OCI-M1 (cell line): ENCODE measurements around the gene A1BG.

ENCODE experiments used
- DNase-seq: peaks from one replicate; lab custom pipeline; 2025; lab: John Stamatoyannopoulos, UW

The A1BG gene

GRCh38 chr19:58361900-58362271 is 8.6 kb upstream of the A1BG start:
- no peak for DNase-seq

DNA sequence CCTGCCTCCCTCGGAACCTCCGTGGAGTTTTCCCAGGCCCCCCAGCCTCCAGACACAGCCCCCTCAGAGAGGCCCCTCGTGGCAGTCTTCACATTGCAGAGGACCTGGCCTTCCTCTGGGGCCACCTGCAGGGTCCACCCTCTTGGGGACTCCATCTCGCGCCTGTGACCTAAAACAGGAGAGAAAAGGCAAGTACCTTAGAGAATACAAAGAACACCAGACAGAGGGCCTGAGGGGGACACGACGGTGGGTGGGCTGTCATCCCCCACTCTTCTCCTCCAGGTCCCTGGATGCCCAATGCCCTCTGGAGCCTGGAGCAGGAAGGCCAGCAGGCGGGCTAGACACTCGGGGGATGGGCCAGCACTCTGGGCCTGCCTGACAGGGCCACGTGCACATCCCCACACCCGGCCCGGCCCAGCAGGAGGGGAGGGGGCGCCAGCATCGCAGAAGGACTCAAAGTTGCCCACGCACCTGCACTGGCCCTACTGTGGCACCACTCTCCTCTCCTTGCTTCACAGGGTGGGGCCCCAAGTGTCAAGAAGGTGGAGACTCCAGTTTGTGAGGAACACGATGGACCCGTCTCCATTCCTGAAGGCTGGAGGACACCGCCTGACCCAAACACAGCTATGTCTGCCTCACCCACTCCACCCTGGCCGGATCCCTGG is 4.3 kb upstream of the A1BG start:
- no peak for DNase-seq

- no peak for DNase-seq
These were observed 3.6 kb upstream of the A1BG start for GRCh38 chr19:58356766-58357480.

DNA sequence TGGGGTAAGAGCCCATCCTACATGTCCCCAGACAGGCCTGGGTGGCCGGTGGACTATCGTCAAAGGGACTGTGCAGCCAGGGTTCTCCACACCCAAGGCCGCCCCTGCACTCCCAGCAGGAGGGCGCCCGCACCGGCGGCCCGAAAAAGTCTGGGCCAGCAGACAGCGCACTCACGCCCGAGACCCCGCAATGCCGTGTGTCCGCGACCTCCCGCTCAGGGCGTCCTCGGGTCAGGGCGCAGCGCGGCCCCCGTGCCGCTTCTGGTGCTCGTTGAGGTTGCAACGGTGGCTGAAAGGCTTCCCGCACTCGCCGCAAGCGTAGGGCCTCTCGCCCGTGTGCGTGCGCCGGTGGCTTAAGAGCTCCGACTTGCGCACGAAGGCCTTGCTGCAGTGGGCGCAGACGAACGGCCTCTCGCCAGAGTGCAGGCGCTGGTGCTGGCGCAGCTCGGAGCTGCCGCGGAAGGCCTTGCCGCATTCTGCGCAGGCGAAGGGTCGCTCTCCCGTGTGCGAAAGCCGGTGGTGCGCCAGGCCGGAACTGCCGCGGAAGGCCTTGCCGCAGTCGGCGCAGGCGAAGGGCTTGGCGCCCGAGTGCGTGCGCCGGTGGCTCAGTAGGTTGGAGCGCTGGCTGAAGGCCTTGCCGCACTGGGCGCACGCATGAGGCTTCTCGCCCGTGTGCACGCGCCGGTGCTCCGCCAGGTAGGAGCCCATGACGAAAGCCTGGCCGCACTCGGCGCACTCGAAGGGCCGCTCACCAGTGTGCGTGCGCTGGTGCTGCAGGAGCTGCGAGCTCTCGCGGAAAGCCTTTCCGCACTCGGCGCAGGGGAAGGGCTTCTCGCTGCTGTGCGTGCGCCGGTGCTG is 2.8 kb upstream of the A1BG start:
- no peak for DNase-seq

GRCh38 chr19:58355215-58355796 is 2.0 kb upstream of the A1BG start:
- no peak for DNase-seq

- DNase-seq = no peak
These were observed 1.3 kb upstream of the A1BG start for GRCh38 chr19:58354478-58355030.

DNA sequence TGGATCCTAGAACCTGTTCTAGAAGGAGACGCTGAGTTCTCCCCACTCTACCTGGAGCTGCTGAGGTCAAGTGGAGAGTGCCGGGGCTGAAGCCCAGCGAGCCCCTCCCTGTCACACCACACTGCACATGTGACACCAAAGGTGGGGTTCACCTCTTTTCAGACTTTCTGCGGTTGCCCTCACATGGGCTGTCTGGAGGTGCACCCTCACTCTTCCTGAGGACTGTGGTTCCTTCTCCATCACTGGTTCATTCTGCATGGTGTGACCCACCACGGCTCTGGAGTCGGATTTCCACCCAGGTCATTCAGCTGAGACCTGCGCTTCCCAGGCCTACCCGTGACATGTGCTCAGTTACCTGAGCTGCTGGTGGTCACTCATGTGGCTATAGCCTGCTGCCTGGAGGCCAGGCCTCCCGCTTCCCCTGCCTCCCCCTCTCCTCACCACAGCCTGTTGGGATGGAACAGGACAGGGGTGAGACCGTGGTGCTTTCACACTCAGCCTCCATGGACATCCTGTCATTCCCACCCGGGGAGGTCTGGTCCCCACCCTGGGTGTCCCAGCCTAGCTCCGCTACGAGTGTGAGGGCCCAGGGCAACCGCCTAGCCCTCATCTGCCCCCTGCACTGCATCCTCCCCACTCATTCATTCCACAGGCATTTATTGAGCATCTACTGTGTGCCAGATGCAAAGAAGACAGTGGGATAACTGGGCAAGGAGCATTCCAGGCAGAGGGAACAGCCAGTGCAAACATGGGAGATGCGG is 605 bp upstream of the A1BG start:
- no peak for DNase-seq

- no peak for DNase-seq
These were observed 1.1 kb downstream of the A1BG start for GRCh38 chr19:58351990-58352755.

GRCh38 chr19:58351558-58351878 is 1.8 kb downstream of the A1BG start:
- no peak for DNase-seq

GRCh38 chr19:58350871-58351557 is 2.3 kb downstream of the A1BG start:
- no peak for DNase-seq

GRCh38 chr19:58350001-58350861 is 3.1 kb downstream of the A1BG start:
- DNase-seq = no peak

DNA sequence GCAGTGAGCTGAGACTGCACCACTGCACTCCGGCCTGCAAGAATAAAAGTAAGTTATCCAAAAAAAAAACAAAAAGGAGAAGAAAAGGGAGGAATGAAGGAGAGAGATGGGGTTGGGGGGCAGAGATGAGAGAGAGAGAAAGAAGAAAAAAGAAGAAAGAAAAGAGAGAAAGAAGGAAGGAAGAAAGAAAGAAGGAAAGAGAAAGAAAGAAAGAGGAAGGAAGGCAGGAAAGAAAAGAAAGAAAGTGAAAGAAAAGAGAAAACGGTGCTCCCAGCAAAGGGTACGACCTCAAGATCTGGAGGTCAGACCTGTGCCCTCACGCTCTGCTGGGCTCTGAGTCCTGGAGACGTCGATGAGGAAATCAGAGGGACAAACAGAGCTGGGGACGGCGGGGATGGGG is 3.7 kb downstream of the A1BG start:
- no peak for DNase-seq

GRCh38 chr19:58348080-58348479 is 5.2 kb downstream of the A1BG start:
- DNase-seq = peak; percentile 33

DNA sequence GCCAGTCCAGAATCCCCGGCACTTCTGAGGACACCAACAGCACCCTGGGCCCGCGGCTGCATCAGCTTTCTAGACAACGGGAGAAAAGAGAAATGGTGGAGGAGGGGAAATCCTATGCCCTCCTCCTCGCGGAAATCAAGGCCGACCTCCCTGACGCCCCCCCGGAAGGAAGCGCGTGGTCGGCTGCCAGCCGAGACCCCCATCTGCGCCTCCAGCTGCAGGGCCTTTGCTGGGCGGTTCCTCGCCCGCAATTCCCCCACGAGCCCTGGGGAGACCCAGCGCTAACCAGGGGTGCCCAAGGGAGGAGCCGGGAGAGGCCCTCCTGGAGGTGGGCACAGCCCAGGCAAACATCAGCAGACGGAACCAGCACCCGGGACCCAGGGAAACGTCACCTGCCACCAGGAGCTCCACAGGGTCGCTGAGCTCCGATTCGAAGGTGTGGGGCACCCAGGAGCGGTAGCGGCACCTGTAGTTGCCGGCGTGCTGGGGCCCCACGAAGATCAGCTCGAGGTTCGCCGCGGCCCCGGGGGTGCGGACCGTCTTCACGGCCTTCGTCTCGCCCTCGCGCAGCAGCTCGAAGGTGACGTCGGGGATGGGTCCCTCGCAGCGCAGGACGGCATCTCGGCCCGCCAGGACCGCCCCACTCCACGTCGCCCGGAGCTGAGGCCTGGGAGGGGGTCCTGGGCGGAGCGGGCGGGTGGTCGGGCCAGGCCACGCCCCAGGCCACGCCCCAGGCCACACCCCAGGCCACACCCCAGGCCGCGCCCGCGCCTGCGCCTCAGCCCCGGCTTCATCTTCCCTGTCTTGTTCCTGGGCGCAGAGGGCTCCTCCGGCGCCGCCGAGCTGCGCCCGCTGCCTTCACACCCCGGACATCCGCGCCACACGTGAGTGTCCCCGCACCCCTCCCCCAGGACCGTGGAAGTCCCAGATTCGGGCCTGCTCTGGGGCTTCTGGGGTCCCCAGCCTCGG is 6.0 kb downstream of the A1BG start:
- peak; percentile 80 for DNase-seq

- no peak for DNase-seq
These were observed 7.7 kb downstream of the A1BG start for GRCh38 chr19:58345558-58345957.

DNA sequence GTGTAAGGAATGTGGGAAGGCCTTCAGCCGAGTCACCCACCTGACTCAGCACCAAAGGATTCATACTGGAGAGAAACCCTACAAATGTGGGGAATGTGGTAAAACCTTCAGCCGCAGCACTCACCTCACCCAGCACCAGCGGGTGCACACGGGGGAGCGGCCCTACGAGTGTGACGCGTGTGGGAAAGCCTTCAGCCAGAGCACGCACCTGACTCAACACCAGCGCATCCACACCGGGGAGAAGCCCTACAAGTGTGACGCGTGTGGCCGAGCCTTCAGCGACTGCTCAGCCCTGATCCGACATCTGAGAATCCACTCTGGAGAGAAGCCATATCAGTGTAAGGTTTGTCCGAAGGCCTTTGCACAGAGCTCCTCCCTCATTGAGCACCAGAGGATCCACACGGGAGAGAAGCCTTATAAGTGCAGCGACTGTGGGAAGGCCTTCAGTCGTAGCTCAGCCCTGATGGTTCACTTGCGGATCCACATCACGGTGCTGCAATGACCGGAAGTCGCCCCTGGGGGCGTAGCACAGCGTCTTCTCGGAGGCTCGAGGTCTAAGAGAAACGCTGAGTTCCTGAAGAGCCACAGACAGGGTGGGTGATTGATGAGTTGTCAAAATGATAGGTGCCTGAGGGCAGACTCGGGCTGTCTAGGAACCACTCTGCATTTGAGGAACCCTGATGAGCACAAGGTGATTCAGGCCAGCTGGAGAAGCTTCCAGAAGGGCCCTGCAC is 14.3 kb downstream of the A1BG start:
- DNase-seq = no peak

DNA sequence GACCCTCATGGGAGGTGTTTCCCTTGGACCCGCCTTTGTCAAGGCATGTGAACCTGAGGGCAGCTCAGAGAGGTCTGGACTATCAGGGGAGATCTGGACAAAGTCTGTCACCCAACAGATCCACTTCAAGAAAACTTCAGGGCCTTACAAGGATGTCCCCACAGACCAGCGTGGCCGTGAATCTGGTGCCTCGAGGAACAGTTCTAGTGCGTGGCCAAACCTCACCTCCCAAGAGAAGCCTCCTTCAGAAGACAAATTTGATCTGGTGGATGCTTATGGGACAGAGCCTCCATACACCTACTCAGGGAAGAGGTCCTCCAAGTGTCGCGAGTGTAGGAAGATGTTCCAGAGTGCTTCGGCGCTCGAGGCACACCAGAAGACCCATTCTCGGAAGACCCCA is 15.0 kb downstream of the A1BG start:
- no peak for DNase-seq
